Brain pericyte (primary cell): ENCODE results near the gene DLEC1.
"Not testable (repeated sequence)": the region's sequence is repeated elsewhere in the genome, so short reads cannot be mapped to it uniquely, and the experiment has no call there.

Source experiments
- DNase-seq: peaks from one replicate; pipeline ENCODE4 v3.0.0-alpha.2; 2012; ENCODE audit warnings: low read depth, low spot score

Gene DLEC1

DNA sequence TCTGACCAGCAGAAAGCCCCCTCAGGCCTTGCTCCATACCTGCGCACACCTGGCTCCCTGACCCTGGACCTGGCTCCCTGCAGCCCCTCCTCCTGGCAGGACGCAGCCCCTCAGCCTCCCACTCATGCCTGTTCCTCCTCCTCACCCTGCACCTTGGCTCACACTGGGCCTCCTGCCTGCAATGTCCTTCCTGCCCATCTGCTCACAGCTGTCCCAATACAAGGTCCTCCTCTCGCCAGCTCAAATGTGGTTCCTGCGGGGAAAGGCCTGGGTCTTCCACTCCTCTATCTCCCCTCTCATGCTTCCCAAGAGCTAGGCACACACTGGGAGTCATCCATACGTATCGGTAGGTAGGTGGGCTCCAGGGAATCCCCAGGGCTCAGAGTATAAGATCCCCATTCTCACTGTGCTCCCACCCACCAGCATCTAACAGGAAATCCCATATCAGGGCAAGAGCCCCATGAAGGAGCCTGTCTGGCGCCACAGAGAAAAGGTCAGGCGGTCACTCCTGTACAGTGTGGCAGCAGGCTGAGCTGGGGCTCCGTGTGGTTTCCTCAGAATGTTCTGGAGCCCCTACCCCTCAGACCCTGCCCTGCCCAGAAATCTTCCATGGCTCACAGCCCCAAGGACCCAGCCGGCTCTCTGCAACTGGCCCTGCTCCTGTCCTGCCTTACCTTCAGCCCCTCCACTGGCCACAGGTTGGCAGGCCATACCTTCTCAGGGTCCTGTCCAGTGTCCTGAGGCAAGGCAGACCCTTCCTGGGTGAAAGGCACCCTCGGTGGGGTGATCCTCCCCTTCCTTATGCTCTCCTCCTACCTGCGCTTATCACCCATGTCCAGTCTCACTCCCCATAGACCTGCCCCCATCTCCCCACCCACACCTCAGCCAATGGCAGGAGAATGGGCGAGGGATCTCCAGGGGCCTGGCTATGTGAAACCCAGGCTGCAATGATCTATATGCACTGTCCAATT is 20.4 kb upstream of the DLEC1 start:
- DNase-seq: no peak

DNA sequence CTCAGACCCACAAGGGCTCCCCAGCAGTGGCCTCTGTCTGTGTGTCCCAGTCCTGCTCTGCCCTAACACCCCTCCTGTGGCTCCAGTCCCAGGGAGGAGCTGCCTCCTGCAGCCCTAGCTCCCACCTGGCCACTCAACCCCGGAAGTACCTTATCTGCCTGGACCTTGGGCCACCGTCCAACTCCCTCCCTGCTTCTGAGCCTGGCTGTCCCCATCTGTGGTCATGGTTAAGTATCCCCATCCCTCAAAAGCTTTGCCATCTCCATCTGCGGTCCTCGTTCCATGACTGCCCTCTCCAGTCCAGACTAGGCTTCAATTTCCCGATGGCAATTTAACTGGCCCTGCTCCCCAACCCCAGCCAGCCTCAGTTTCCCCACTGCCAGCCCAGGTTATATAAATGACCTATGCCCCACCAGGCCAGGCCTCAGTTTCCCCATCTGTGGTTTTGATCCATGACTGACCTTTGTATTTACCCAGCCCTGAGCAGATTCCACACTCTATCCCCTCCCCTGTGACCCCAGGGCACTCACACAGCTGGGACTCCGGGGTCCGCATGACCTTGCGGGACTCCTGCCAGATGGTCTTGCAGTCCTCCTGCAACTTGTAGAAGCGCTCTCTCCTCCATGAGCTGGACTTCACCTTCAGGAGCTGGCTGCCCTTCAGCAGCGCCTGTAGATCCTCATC is 19.2 kb upstream of the DLEC1 start:
- no peak for DNase-seq

DNA sequence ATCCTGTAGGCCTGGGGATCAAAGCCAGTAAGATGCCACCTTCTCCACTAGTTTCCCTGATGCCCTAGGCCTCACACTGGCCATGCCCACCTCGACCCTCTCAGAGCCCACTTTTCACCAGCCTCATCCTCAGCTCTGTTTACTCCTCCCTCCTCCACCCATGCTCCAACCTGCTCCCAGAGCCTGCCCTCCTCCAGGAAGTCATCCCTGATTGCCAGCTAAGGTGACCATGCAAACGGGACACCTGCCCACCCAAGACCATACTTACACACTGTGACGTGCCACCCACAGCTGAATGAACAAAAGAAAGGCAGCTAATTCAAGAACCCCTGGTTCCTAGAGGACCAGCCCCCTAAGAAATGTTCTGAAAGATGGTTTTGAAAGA is 18.7 kb upstream of the DLEC1 start:
- no peak for DNase-seq

DNA sequence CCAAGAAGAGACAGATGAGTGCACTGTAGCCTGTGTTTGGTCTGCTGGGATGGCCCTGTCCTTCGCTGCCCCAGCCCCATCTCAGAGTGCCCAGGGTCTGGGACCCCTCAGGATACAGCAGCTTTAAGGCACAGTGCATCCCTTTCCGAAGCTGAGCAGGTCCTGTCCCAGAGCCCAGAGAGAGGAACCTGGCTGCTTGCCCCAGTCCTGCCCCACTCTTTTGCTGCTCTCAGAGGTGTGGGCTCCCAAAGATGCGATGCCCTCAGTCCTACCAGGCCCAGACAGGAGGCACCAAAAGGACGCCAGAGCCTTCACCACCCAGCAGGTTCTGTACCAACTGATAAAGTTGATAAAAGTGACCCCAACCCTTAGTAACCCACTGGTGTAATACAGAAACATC is 17.8 kb upstream of the DLEC1 start:
- DNase-seq: no peak

DNA sequence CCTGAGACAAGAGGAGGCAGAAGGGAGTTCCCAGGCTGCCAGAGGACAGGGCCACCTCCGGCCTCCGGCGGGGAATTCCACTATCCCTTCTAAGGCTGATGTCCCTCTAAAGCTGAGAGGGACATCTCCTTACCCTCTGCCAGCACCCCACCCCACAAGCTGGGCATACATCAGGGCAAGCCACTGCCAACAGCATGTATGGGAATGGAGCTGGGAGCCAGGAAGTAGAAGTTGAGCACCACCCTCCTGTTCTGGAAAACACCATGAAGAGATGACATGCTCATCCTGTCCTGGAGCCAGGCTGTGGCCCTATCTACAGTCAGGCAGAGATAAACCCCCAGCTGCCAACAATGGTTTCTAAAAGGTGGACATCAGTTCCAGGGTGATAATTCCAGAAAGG is 16.7 kb upstream of the DLEC1 start:
- no peak for DNase-seq

DNA sequence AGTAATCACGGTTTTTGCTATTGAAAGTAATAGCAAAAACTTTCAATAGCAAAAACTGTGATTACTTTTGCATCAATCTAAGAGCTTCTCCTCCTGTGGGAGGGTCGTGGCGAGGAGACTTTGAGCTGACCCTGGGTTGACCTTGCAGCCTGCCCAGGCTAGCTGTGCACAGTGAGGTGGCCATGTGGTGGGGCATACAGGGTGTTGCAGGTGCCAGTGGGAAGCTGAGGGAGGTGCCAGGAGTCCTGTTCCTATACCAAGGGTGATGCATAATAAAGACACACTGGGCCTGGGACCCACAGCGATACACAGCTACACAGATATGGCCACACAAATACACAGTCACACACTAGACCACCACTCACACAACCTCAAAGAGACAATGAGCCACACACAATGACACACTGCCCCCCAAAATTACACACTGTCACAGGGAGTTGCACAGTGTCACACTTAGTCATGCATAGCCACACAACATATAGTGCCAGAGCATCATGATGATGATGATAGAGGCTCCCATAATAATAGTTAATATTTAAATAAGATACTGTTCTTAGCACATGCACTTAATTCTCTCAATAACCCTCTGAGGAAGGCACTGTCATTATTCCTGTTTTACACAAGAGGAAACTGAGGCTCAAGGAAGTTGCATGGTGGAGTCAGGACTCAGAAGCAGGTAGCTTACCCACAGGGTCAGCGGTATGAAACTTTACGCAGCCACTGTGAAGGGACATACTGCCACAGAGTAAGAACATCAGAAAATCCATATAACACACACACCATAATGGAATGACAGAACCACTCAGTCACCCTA is 15.9 kb upstream of the DLEC1 start:
- DNase-seq: no peak

DNA sequence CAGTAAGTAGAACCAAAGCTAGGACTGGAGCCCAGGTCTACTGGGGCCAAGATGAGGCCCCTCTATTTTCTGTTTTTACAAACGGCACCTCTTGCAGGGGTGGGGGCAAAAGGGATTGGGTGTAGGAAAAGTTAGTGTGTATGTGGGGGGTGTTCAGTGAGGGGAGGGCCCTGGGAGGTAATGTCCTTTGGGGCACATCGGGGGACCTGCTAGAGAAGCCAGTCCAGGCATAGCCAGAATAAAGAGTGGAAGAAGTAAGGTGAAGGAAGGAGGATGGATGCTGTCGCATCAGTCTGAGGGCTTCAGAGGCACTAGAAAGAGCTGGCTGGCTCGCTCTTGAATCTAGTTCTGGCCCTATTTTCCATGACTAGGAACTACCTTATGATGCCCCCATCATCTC is 12.2 kb upstream of the DLEC1 start:
- no peak for DNase-seq

DNA sequence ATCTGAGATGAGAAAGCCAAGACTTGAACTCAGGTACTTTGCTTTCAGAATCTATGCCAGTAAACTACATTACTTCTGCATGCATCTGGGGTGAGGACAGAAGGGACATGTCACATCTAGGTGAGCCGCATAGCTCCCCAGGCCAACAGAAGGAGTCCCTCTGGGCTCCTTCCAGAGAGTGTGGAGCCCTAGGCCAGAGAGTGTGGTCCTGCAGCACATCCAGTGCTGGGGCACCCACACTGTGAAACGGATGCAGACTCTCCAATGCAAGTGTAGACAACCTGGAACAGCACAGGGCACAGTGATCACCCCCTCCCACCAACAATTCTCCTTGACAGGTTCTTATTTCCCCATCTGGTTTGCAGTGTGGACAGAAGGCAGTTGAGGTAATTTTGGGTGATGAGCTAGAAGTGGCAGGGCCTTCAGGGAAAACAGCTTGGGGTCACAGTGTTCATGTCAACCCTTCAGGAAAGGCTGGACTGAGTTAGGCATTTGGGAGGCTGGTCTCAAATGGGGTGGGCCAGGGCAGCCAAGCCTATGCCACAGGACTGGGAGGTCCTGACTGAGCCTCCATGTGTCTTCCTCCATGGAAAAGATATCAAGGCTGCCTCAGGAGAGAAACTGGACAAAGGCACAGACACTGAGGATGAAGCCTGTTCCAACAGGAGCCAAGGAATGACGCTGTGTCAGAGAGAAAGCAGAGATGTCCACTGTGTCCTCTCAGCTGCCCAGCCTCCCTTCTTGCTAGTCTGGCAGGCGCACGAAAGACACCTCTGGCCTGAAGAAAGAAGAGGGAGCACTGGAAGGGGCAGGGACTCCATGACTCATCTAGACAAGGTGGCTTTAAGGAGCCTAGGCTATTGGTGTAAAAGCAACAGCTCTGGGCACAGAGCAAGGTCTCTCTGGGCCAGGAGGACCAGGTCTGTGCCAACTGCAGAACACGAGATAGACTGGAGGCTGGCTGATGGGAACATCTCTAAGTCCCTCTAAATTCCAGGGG is 11.2 kb upstream of the DLEC1 start:
- no peak for DNase-seq

DNA sequence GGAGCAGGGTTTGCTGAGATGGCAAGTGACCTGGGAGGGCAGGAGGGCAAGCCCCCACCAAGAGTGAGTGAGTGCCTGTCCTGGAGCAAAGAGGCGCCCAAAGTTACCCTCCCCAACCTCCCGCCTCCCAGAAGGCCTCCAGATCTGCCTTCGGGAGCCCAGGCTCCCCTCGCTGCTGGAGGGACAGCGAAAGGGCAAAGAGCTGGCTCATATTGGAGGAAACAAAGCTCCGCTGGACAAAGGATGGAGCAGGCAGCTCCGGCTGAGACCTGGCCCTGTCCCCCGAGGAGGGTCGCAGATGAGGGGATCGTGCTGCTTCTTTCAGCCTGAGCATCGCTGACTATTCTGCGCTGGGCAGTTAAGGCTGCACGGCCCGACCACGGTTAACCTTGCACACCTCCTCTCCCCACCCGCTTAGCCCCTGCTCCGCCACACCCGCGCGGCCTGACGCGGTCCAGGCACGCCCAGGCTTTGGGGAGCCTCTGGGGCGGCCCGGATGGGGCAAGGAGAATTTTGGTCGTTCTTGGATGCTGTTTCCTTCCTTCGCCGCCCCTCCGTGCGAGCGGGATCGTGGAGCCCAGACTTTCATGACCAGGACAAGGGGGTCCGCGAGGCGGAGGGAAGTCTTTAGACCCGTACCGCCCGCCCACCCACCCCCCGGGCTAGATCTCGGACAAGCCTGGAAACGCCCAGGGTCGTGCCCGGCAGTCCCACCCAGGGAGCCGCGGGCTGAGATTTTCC is 10.2 kb upstream of the DLEC1 start:
- no peak for DNase-seq

DNA sequence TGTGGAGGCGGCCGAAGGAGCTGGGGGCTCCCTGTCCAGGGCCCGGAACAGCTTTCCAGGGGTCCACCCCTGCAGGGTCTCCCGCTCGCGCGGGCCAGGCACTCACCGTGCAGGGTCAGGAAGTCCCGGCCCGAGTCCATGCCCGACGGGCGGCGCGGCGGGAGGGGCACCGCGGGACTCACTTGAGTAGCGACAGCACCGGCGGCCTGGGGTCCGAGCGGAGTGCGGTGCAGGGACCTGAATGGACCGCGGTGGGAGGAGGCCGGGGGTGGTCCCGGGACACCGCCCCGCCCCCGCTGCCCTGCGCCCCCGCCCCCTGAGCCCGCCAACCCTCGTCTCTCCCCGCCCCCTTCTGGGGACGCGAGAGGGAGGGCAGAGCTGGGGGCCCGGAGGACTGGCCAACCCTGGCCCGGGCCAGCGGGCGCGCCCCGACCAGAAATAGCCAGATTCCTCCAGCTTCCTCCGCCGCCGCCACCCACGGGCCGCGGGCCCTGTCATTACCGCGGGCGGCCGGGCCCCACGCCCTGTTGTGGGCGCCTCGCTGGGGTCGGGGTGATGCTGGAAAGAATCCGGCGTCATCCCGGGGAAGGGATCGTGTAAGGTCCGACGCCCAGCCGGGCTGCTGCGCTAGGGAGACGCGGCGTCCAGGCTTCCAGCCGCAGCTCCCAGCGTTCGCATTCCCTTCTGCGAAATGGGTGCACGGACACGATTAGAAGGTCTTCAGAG is 9.4 kb upstream of the DLEC1 start, which contains the start of gene PLCD1:
PLCD1 (minus strand) TSS at position 243 of the 726 bp plus-strand sequence; CDS start at position 140, 103 bp downstream.
- no peak for DNase-seq

DNA sequence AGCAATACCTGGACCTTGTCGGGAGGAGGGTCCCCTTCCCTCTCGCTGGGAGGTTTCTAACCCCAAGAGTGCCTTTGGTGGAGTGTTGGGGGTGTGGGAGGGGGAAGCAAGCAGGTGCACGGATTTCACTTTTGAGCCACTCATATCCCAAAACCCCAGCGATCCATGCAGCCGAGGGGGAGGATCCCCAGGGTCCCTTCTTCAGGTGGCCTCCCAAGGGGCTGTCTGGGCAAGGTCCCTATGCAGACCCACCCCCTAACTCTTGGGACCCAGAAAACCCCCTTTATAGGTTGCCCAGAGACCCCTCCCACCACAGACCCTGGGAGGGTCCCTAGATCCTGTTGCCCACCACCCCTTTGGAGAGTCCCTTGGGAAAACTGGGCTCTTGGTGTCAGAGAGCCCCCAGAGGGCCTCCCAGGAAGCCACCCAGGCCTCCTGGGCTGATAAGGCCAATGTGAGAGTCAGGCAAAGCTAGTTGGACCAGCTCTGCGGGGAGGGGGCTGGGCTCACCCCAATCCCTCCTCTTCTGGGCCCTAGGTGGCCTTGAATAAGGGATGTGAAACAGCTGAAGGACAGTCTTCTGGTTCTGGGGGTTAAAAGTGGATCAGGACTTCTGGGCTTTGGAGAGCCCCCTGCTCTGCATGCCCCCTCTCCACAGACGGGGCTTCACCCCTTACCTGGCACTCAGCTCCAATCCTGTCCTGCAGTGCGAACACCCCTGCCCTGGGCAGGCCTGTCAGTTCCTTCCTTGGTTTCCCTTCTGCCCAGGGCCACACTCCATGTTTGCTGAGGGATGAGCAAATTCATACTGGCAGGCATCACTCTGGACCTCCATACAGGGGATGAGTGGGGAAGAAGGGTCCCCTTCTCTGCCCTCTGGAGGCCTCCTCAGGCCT is 8.6 kb upstream of the DLEC1 start:
- DNase-seq: no peak

DNA sequence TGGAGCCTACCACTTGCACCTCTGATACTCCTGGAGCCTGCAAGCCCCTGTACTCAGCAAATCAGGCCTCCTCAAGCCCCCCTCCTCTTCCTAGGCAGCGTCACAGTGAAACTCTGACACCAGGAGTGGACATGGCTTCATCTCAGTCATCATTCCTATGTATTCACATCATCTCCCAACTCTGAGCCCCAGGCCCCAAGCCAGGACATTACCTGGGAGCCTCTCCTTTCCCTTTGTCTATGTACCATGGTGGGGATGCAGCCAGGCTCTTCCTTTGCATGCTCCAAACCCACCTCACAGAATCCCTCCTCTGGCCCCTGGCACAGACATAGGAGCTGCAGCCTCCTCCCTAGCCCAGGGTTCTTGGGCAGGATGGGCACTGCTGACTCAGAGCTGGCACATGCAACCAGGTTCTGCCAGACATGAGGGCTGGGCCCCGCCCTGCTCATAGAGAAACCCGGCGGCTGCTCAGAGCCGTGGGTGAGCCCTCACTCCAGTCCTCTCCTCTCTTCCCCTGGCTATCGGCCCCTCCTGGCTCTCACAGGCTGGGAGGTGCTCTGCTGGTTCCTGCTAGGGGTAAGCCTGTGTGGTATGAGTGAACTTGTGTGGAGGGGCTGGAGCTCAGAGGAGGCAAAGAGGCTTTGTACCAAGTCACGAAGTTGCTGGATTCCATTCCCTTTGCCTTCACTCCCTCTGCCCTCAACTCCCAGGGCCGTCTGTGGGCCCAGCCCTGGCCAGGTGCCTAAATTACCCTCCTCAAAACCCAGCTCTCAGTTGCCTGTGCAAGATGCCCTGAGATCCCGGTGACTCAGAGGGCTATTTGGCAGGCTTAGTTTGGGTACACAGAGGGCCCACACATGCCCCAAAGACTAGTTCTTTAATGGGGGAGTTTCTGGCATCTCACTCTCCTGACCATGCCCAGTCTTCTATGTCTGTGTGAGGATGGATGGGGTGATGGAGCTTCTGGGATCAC is 7.7 kb upstream of the DLEC1 start:
- DNase-seq: no peak

DNA sequence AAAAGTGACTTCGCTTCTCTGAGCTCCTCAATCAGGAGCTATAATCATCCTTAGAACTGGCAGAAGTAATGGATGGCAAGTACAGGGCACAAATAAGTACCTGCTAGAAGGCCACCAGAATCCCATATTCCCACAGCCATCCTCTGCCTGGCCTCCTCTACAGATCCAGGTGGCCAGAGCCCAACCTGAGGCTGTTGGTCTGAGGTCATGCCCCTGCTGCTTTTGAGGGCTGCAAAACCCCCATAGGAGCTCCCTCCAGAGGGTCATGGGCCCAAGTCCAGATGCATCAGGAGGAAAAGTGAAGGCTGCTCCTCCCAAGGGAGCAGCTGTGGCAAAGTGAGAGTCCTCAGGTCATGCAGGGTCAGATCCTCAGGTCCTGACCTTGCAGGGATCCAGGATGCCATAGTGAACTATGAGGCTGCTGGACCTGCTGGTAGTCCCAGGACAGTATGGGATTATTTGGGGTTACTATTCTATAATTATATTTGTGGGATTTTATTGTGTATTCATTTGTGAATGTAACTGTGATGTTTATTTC is 6.6 kb upstream of the DLEC1 start:
- no peak for DNase-seq

DNA sequence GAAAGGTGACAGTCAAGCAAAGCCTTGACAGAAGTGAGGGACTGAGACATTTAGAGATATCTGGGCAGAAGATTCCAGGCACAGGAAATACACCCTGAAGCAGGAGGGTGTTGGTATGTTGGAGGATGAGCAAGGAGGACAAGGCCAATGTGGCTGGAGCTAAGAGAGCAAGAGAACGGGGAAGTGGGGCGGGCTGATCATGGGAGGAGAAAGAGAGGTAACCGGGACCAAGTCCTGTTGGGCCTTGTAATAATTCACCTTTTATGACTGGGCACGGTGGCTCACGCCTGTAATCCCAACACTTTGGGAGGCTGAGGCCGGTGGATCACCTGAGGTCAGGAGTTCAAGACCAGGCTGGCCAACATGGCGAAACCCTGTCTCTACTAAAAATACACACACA is 5.4 kb upstream of the DLEC1 start:
- DNase-seq: not testable (repeated sequence)

DNA sequence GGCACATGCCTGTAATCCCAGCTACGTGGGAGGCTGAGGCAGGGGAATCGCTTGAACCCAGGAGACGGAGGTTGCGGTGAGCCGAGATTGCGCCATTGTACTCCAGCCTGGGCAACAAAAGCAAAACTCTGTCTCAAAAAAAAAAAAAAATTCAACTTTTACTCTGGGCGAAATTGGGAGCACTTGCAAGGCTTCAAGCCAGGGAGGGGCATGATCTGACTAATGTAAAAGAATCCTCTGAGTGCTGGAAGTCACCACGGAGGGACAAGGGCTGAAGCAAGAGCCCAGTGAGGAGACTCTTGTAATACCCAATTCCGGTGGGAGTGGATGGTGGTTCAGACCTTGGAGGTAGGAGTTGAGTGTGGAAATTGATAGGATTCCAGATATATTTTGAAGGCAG is 4.7 kb upstream of the DLEC1 start:
- DNase-seq: not testable (repeated sequence)

DNA sequence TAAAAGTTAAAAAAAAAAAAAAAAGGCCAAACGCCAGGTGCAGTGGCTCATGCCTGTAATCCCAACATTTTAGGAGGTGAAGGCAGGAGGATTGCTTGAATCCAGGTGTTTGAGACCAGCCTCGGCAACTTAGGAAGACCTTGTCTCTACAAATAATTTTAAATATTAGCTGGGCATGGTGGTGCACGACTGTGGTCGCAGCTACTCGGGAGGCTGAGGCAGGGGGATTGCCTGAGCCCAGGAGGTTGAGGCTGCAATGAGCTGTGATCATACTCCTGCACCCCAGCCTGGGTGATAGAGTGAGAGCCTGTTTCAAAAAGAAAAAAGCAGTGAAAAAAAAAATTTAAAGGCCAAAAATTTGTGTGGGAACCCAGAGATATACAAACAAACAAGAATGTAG is 2.7 kb upstream of the DLEC1 start:
- DNase-seq: no peak

DNA sequence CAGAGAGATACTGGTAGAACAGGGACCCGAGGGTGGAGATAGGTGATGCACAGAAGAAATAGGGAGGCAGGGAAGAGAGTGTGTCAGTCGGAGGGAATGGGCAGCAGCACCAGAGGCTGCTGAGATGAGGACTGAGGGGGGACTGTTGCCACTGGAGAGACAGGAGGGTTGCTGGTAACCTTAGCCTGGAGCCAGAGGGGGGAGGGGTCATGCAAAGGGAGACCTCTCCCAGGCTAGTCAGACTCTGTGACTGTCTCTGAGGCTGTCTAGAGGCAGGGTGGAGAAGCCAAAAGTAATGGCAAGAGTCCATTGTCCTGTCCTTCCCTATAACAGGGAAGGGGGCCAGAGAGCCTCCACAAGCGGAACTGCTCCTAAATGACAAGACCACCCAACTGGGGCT is 2.1 kb upstream of the DLEC1 start:
- no peak for DNase-seq
